ENCODE data around the gene PIRT. TPM values are rescaled to one million over a fixed set of nuclear protein-coding genes. Genes with fewer than 3 reads are reported as not detected.

PIRT gene
- total RNA-seq, 4 donors from 2014 or later, result 0.68 to 0.91 TPM; not detected in 2

- no peaks in the 10 kb centered on the region for H3K9me3 ChIP-seq
- H3K4me3 ChIP-seq, result no peak overlapping the region
- no peak overlapping the region for H3K27ac ChIP-seq
- no peak for TF ChIP-seq POLR2A (IDR thresholded peaks at IDR 0.05)
- no peaks in the 10 kb centered on the region for H3K27me3 ChIP-seq
- no peaks in the 10 kb centered on the region for H3K36me3 ChIP-seq
- whole genome bisulfite sequencing, result 50% methylated on average over 4 of the region's 4 CpGs
- no peaks in the 10 kb centered on the region for H3K4me1 ChIP-seq
- DNase-seq (ENCODE audit: low spot score in 2 of 2), result no peak
Observed at GRCh38 chr17:10821054-10821453, 16.8 kb downstream of the PIRT start.

- 44% methylated on average over 5 of the region's 5 CpGs for WGBS
- no peak overlapping the region for H3K27ac ChIP-seq
- no peaks in the 10 kb centered on the region for H3K9me3 ChIP-seq
- no peak for DNase-seq (ENCODE audit: low spot score in 2 of 2)
- H3K27me3 ChIP-seq, result no peaks in the 10 kb centered on the region
- no peak overlapping the region for H3K4me3 ChIP-seq
- H3K36me3 ChIP-seq, result no peaks in the 10 kb centered on the region
- TF ChIP-seq EP300 (IDR thresholded peaks at IDR 0.05), result no peak
- no peak for TF ChIP-seq POLR2A (IDR thresholded peaks at IDR 0.05)
- no peak for TF ChIP-seq CTCF (IDR thresholded peaks at IDR 0.05)
- no peak for TF ChIP-seq POLR2AphosphoS5 (IDR thresholded peaks at IDR 0.05)
- peaks cover 5% of the 10 kb centered on the region for H3K4me1 ChIP-seq
Observed at GRCh38 chr17:10815319-10815718, 22.6 kb downstream of the PIRT start.

- no peak for TF ChIP-seq EP300 (IDR thresholded peaks at IDR 0.05)
- TF ChIP-seq POLR2AphosphoS5 (IDR thresholded peaks at IDR 0.05), result no peak
- no peak for TF ChIP-seq CTCF (IDR thresholded peaks at IDR 0.05)
- no peak for TF ChIP-seq POLR2A (IDR thresholded peaks at IDR 0.05)
- DNase-seq (ENCODE audit: low spot score in 2 of 2), result no peak
- no peak overlapping the region for H3K27ac ChIP-seq
Observed at GRCh38 chr17:10814075-10814474, 23.8 kb downstream of the PIRT start.

GRCh38 chr17:10812674-10813073 lies 25.2 kb downstream of the PIRT start:
- H3K27me3 ChIP-seq, result no peaks in the 10 kb centered on the region
- no peaks in the 10 kb centered on the region for H3K9me3 ChIP-seq
- 30% methylated on average over 5 of the region's 5 CpGs for WGBS
- H3K27ac ChIP-seq, result no peak overlapping the region
- TF ChIP-seq CTCF (IDR thresholded peaks at IDR 0.05) (no peak), POLR2A (IDR thresholded peaks at IDR 0.05) (no peak), EP300 (IDR thresholded peaks at IDR 0.05) (no peak), POLR2AphosphoS5 (IDR thresholded peaks at IDR 0.05) (no peak)
- DNase-seq (ENCODE audit: low spot score in 2 of 2), result no peak
- peaks cover 5% of the 10 kb centered on the region for H3K4me1 ChIP-seq
- no peak overlapping the region for H3K4me3 ChIP-seq
- H3K36me3 ChIP-seq, result no peaks in the 10 kb centered on the region

More at GRCh38 chr17:10814075-10814474, 23.8 kb downstream of the PIRT start:
- Histone ChIP-seq H3K27me3 (no peaks in the 10 kb centered on the region), H3K36me3 (no peaks in the 10 kb centered on the region), H3K4me3 (no peak overlapping the region), H3K9me3 (no peaks in the 10 kb centered on the region), H3K4me1 (peaks cover 5% of the 10 kb centered on the region)
- 50% methylated on average over 1 of the region's 1 CpG for WGBS

- Histone ChIP-seq H3K4me3 (no peak overlapping the region), H3K27me3 (no peaks in the 10 kb centered on the region), H3K4me1 (no peaks in the 10 kb centered on the region), H3K9me3 (no peaks in the 10 kb centered on the region), H3K36me3 (no peaks in the 10 kb centered on the region), H3K27ac (no peak overlapping the region)
- TF ChIP-seq POLR2AphosphoS5 (IDR thresholded peaks at IDR 0.05) (no peak), CTCF (IDR thresholded peaks at IDR 0.05) (no peak), EP300 (IDR thresholded peaks at IDR 0.05) (no peak), POLR2A (IDR thresholded peaks at IDR 0.05) (no peak)
- DNase-seq (ENCODE audit: low spot score in 2 of 2), result no peak
- 98% methylated on average over 4 of the region's 4 CpGs for WGBS
Observed at GRCh38 chr17:10809605-10810004, 28.3 kb downstream of the PIRT start.

GRCh38 chr17:10807704-10808128 lies 30.2 kb downstream of the PIRT start:
- 76% methylated on average over 7 of the region's 7 CpGs for WGBS
- H3K36me3 ChIP-seq, result no peaks in the 10 kb centered on the region
- TF ChIP-seq POLR2A (IDR thresholded peaks at IDR 0.05), result no peak
- TF ChIP-seq CTCF (IDR thresholded peaks at IDR 0.05), result no peak
- no peak for TF ChIP-seq EP300 (IDR thresholded peaks at IDR 0.05)
- TF ChIP-seq POLR2AphosphoS5 (IDR thresholded peaks at IDR 0.05), result no peak
- H3K27ac ChIP-seq, result no peak overlapping the region
- no peaks in the 10 kb centered on the region for H3K27me3 ChIP-seq
- no peak overlapping the region for H3K4me3 ChIP-seq
- no peaks in the 10 kb centered on the region for H3K9me3 ChIP-seq
- no peak for DNase-seq (ENCODE audit: low spot score in 2 of 2)
- peaks cover 10% of the 10 kb centered on the region for H3K4me1 ChIP-seq
